Muscle layer of colon (tissue), 2 donors: ENCODE data around the gene MYOG.

ENCODE experiments used
- H3K27ac ChIP-seq: one replicate; pipeline ENCODE4 v1.7.0; 2013; ENCODE audit warnings: low read depth, mild to moderate bottlenecking, low read length, moderate library complexity
- H3K27me3 ChIP-seq, 2 donors: one replicate each; pipeline ENCODE4 v1.7.0; 2013; ENCODE audit warnings: low read length in 2 of 2, mild to moderate bottlenecking in 2 of 2; ENCODE audit not compliant: insufficient read depth in 2 of 2, control insufficient read depth in 1 of 2
- H3K36me3 ChIP-seq: one replicate; pipeline ENCODE4 v1.7.0; 2013; ENCODE audit warnings: mild to moderate bottlenecking, low read length; ENCODE audit not compliant: insufficient read depth
- H3K4me1 ChIP-seq: one replicate; pipeline ENCODE4 v1.7.0; 2013; ENCODE audit warnings: mild to moderate bottlenecking, low read length; ENCODE audit not compliant: insufficient read depth
- H3K4me3 ChIP-seq, 2 donors: one replicate each; pipeline ENCODE4 v1.7.0; 2013; ENCODE audit warnings: low read length in 2 of 2, low read depth in 1 of 2, mild to moderate bottlenecking in 1 of 2, moderate library complexity in 1 of 2
- H3K9ac ChIP-seq: one replicate; pipeline ENCODE4 v1.7.0; 2013; ENCODE audit warnings: low read length
- H3K9me3 ChIP-seq: one replicate; pipeline ENCODE4 v1.7.0; 2013; ENCODE audit warnings: mild to moderate bottlenecking, low read length
- donor health status: abdominal sarcoma.
- donor health status: Adenocarcinoma of cecum.

Gene MYOG

GRCh38 chr1:203059485-203059884, 26.3 kb downstream of the MYOG start:
- no peak overlapping the region for H3K9ac ChIP-seq
- H3K27ac ChIP-seq, result no peak overlapping the region
- no peaks in the 10 kb centered on the region for H3K9me3 ChIP-seq
- H3K4me3 ChIP-seq, result no peak overlapping the region
- H3K36me3 ChIP-seq, result no peaks in the 10 kb centered on the region
- peaks cover 0 to 3% of the 10 kb centered on the region in 2 donors for H3K27me3 ChIP-seq
- peaks cover 3% of the 10 kb centered on the region for H3K4me1 ChIP-seq

GRCh38 chr1:203058676-203058935, 27.2 kb downstream of the MYOG start:
- peaks cover 3% of the 10 kb centered on the region for H3K4me1 ChIP-seq
- H3K27ac ChIP-seq, result no peak overlapping the region
- no peak overlapping the region for H3K4me3 ChIP-seq
- no peaks in the 10 kb centered on the region for H3K9me3 ChIP-seq
- no peaks in the 10 kb centered on the region for H3K36me3 ChIP-seq
- H3K9ac ChIP-seq, result no peak overlapping the region
- peaks cover 0 to 3% of the 10 kb centered on the region in 2 donors for H3K27me3 ChIP-seq

DNA sequence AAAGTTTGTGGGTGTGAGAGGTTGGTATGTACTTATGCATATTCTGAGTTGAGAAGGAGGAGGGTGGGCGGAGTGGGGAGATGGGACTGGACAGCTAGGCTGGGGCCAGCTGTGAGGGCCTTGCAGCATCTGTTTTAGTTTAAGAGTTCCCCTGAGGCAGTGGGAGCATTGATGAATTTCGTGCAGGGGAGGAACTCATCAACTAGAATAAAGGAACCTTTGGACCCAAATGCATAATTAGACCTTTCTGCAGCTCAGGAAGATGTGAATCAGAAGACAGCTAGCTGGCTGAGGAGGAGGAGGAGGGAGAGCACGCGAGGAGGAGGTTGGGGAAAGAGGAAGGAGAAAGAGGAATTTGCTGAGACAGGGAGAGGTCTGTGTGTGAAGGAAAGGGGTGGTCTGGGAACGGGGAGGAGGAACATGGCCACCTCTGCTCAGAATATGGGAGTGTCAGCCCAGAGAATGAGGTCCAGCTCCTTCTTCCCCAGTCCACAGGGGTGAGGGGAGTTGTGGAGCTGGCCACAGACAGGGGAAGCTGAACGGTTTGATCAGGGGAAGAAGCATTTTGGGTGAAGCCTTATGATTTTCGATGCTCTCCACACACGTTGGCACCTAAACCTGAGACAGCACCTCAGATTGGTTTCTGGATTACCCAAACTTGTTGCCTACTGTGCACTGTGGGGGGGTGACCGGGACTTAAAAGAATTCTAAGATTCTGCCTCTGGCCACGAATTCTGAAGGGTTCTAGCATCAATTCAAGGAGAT, 27.7 kb downstream of the MYOG start:
- Histone ChIP-seq H3K9me3 (no peaks in the 10 kb centered on the region), H3K4me3 (no peak overlapping the region), H3K27ac (no peak overlapping the region), H3K4me1 (peaks cover 3% of the 10 kb centered on the region), H3K27me3 (peaks cover 0 to 3% of the 10 kb centered on the region in 2 donors), H3K36me3 (no peaks in the 10 kb centered on the region), H3K9ac (no peak overlapping the region)

DNA sequence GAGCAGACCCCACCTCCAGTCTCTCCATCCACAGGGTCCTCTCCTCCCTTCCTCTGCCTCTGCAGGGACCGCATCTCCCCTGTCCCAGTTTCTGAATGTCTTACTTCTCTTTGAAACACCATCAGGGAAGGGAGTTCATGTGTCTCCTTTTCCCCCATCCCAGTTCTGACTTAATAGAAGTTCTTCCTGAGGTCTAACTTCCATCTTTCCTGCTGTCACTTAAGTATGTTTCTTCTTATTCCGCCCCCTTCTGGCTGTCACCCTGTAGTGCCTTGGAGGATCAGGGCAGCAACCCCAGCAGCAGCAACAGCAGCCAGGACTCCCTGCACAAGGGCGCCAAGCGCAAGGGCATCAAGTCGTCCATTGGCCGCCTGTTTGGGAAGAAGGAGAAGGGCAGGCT, 29.3 kb downstream of the MYOG start:
- Histone ChIP-seq H3K27ac (no peak overlapping the region), H3K36me3 (no peaks in the 10 kb centered on the region), H3K4me3 (no peak overlapping the region), H3K27me3 (no peaks in the 10 kb centered on the region), H3K9ac (no peak overlapping the region), H3K9me3 (no peaks in the 10 kb centered on the region), H3K4me1 (peaks cover 3% of the 10 kb centered on the region)

DNA sequence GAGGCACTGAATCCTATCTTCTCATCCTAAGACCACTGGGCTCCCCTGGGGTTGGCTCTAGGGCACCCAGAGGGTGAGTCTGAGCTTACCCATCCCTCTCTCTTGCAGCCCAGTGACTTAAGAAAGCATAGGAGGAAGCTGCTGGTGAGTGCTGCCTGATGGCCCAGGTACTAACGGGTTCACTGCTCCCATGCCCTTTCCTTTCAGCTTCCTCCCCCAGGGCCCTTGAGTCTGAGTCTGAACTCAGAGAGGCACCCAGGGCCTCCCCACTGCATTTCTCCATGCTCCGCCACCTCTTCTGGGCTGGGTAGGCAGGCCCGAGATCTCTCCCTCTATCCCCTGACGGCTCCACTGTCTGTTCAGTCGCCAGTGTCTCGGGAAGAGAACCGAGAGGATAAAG, 29.8 kb downstream of the MYOG start:
- no peak overlapping the region for H3K4me3 ChIP-seq
- H3K27ac ChIP-seq, result no peak overlapping the region
- H3K27me3 ChIP-seq, result no peaks in the 10 kb centered on the region
- H3K36me3 ChIP-seq, result no peaks in the 10 kb centered on the region
- no peak overlapping the region for H3K9ac ChIP-seq
- peaks cover 3% of the 10 kb centered on the region for H3K4me1 ChIP-seq
- no peaks in the 10 kb centered on the region for H3K9me3 ChIP-seq

GRCh38 chr1:203055161-203055799, 30.5 kb downstream of the MYOG start:
- H3K9ac ChIP-seq, result no peak overlapping the region
- no peaks in the 10 kb centered on the region for H3K9me3 ChIP-seq
- no peak overlapping the region for H3K4me3 ChIP-seq
- no peaks in the 10 kb centered on the region for H3K27me3 ChIP-seq
- no peaks in the 10 kb centered on the region for H3K36me3 ChIP-seq
- H3K4me1 ChIP-seq, result peaks cover 3% of the 10 kb centered on the region
- H3K27ac ChIP-seq, result no peak overlapping the region

DNA sequence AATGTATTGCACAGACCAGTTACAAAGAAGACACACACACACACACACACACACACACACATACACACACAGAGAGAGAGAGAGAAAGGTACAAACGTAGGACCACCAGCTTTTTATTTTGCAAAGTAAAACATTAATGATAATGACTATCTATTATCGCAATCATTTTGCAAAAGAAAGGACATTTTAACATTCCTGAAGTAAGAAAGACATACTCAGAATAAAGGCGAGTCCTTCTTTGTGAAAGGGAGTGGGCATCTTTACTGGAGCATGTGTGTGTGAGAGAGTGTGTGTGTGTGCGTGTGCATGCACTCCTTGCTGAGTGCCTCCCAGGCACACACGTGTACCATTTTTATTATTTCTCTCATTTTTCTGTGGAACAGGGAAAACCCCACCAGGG, 31.2 kb downstream of the MYOG start:
- Histone ChIP-seq H3K36me3 (no peaks in the 10 kb centered on the region), H3K27me3 (no peaks in the 10 kb centered on the region), H3K4me3 (no peak overlapping the region), H3K27ac (no peak overlapping the region), H3K9ac (no peak overlapping the region), H3K4me1 (no peaks in the 10 kb centered on the region), H3K9me3 (no peaks in the 10 kb centered on the region)

GRCh38 chr1:203054184-203054583, 31.6 kb downstream of the MYOG start:
- H3K27me3 ChIP-seq, result no peaks in the 10 kb centered on the region
- H3K9ac ChIP-seq, result no peak overlapping the region
- H3K27ac ChIP-seq, result no peak overlapping the region
- no peaks in the 10 kb centered on the region for H3K9me3 ChIP-seq
- no peak overlapping the region for H3K4me3 ChIP-seq
- H3K36me3 ChIP-seq, result no peaks in the 10 kb centered on the region
- no peaks in the 10 kb centered on the region for H3K4me1 ChIP-seq

DNA sequence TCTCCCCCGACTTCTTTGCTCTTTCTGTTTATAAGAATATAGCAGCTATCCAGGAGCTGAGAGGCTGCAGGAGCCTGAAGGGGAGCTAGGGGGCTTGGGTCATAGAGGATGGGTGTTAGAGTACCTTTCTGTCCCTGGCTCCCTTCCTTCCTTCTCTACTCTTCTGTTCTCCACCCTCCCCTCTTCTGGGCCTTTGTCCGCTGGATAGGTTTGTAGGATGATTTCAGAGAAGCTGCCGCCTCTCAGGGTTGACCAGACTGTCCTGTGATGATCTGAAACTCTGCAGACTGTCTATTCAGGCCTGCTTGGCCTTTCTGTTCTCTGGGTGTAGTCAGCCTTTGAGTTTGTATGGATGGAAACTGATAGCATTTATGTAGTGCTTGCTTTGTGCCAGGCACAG, 33.2 kb downstream of the MYOG start:
- Histone ChIP-seq H3K9ac (no peak overlapping the region), H3K4me3 (no peak overlapping the region), H3K27ac (no peak overlapping the region), H3K36me3 (no peaks in the 10 kb centered on the region), H3K27me3 (no peaks in the 10 kb centered on the region), H3K4me1 (no peaks in the 10 kb centered on the region), H3K9me3 (no peaks in the 10 kb centered on the region)

DNA sequence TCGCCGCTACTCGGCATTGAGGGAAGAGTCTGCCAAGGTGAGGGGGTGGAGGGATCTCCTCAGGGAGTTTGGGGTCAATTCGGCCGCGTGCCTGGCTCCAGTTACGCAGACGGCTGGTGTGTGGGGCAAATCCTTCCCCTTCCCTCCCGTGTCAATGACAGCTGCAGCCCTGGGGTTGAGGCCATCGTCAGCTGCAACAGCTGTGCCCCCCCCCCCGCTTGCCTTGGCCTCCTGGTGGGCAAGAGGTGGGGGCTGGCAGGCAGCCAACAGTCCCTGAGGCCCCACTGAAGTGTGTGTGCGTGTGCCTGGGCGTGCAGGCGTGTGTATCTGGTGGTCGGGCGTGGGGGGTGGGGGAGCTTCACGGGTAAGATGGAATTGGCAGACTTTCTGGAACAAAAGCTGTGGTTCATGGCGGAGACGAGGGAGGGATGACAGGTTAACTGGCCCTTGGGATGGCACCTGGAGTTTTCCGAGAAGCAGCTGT, 33.9 kb downstream of the MYOG start:
- Histone ChIP-seq H3K9ac (no peak overlapping the region), H3K27ac (no peak overlapping the region), H3K36me3 (no peaks in the 10 kb centered on the region), H3K4me1 (peaks cover 3% of the 10 kb centered on the region), H3K27me3 (no peaks in the 10 kb centered on the region), H3K4me3 (no peak overlapping the region), H3K9me3 (no peaks in the 10 kb centered on the region)

GRCh38 chr1:203050826-203051225, 35.0 kb downstream of the MYOG start:
- Histone ChIP-seq H3K36me3 (no peaks in the 10 kb centered on the region), H3K4me1 (peaks cover 10% of the 10 kb centered on the region), H3K9ac (no peak overlapping the region), H3K27me3 (no peaks in the 10 kb centered on the region), H3K4me3 (no peak overlapping the region), H3K9me3 (no peaks in the 10 kb centered on the region), H3K27ac (no peak overlapping the region)
